NCI-H69 (cell line): ENCODE measurements around the gene NOTCH2.
"Not testable (repeated sequence)": the region's sequence is repeated elsewhere in the genome, so short reads cannot be mapped to it uniquely, and the experiment has no call there.

Experiments
- DNase-seq: peaks from one replicate; lab custom pipeline; 2025; lab: John Stamatoyannopoulos, UW

Gene NOTCH2

GRCh38 chr1:120068683-120069066, 787 bp downstream of the NOTCH2 start:
- DNase-seq = not testable (repeated sequence)

- not testable (repeated sequence) for DNase-seq
Observed at GRCh38 chr1:120048208-120048607, 21.3 kb downstream of the NOTCH2 start.

GRCh38 chr1:120041771-120042170, 27.7 kb downstream of the NOTCH2 start:
- not testable (repeated sequence) for DNase-seq

- DNase-seq = not testable (repeated sequence)
Observed at GRCh38 chr1:120032253-120032652, 37.2 kb downstream of the NOTCH2 start.

GRCh38 chr1:120023791-120024190, 45.7 kb downstream of the NOTCH2 start:
- not testable (repeated sequence) for DNase-seq

GRCh38 chr1:120014978-120015377, 54.5 kb downstream of the NOTCH2 start:
- DNase-seq = not testable (repeated sequence)

- DNase-seq = not testable (repeated sequence)
Observed at GRCh38 chr1:120008320-120008719, 61.1 kb downstream of the NOTCH2 start.

GRCh38 chr1:120007850-120008249, 61.6 kb downstream of the NOTCH2 start:
- not testable (repeated sequence) for DNase-seq

- DNase-seq = not testable (repeated sequence)
Observed at GRCh38 chr1:120001035-120001434, 68.4 kb downstream of the NOTCH2 start.

GRCh38 chr1:119996731-119997312, 72.6 kb downstream of the NOTCH2 start:
- peak; percentile 24 for DNase-seq

GRCh38 chr1:119995975-119996374, 73.5 kb downstream of the NOTCH2 start:
- DNase-seq = not testable (repeated sequence)

GRCh38 chr1:119988306-119989062, 81.0 kb downstream of the NOTCH2 start:
- no peak for DNase-seq

GRCh38 chr1:119987686-119988085, 81.8 kb downstream of the NOTCH2 start:
- no peak for DNase-seq

GRCh38 chr1:119987112-119987511, 82.3 kb downstream of the NOTCH2 start:
- DNase-seq = no peak

- no peak for DNase-seq
Observed at GRCh38 chr1:119986007-119986497, 83.4 kb downstream of the NOTCH2 start.

GRCh38 chr1:119984771-119985170, 84.7 kb downstream of the NOTCH2 start:
- DNase-seq = no peak

GRCh38 chr1:119981986-119982815, 87.3 kb downstream of the NOTCH2 start:
- no peak for DNase-seq

- no peak for DNase-seq
Observed at GRCh38 chr1:119981496-119981895, 88.0 kb downstream of the NOTCH2 start.

- no peak for DNase-seq
Observed at GRCh38 chr1:119978018-119978505, 91.4 kb downstream of the NOTCH2 start.

- not testable (repeated sequence) for DNase-seq
Observed at GRCh38 chr1:119977113-119977736, 92.2 kb downstream of the NOTCH2 start.

- peak; percentile 26 for DNase-seq
Observed at GRCh38 chr1:119975582-119976254, 93.7 kb downstream of the NOTCH2 start.
